Measurements from ENCODE around the gene CALHM1.
A peak's percentile ranks its signal among the peaks of the same experiment; 100 is the strongest.

Gene CALHM1

GRCh38 chr10:103480521-103480920 is 21.8 kb upstream of the CALHM1 start:
- no peak for TF ChIP-seq CTCF (conservative IDR thresholded peaks at IDR 0.05; ENCODE audit: low read depth, low read length)
- no peak for DNase-seq (ENCODE audit: low read depth)
- H3K4me3 ChIP-seq (ENCODE audit: low read depth, low read length), result no peak overlapping the region

GRCh38 chr10:103479135-103479534 is 20.4 kb upstream of the CALHM1 start, which contains the start of gene CALHM3:
Gene CALHM3 (minus strand): TSS chr10:103479240. CDS start chr10:103479032, 208 bp downstream.
- TF ChIP-seq CTCF (conservative IDR thresholded peaks at IDR 0.05; ENCODE audit: low read depth, low read length), result no peak
- no peak for DNase-seq (ENCODE audit: low read depth)

GRCh38 chr10:103478671-103479070 is 20.0 kb upstream of the CALHM1 start:
- no peak overlapping the region for H3K4me3 ChIP-seq (ENCODE audit: low read depth, low read length)
- no peak for DNase-seq (ENCODE audit: low read depth)
- TF ChIP-seq CTCF (conservative IDR thresholded peaks at IDR 0.05; ENCODE audit: low read depth, low read length), result no peak

More at GRCh38 chr10:103479135-103479534, 20.4 kb upstream of the CALHM1 start, which contains the start of gene CALHM3:
- H3K4me3 ChIP-seq (ENCODE audit: low read depth, low read length), result no peak within 1 kb of the TSS

GRCh38 chr10:103476046-103476768 is 17.5 kb upstream of the CALHM1 start:
- H3K4me3 ChIP-seq (ENCODE audit: low read depth, low read length), result no peak overlapping the region
- TF ChIP-seq CTCF (conservative IDR thresholded peaks at IDR 0.05; ENCODE audit: low read depth, low read length), result peak; percentile 44
- peak; percentile 28 for DNase-seq (ENCODE audit: low read depth)

GRCh38 chr10:103475437-103475836 is 16.7 kb upstream of the CALHM1 start:
- H3K4me3 ChIP-seq (ENCODE audit: low read depth, low read length), result no peak overlapping the region
- DNase-seq (ENCODE audit: low read depth), result no peak
- no peak for TF ChIP-seq CTCF (conservative IDR thresholded peaks at IDR 0.05; ENCODE audit: low read depth, low read length)

GRCh38 chr10:103474077-103474476 is 15.4 kb upstream of the CALHM1 start:
- no peak for DNase-seq (ENCODE audit: low read depth)
- no peak for TF ChIP-seq CTCF (conservative IDR thresholded peaks at IDR 0.05; ENCODE audit: low read depth, low read length)
- H3K4me3 ChIP-seq (ENCODE audit: low read depth, low read length), result no peak overlapping the region

- no peak for TF ChIP-seq CTCF (conservative IDR thresholded peaks at IDR 0.05; ENCODE audit: low read depth, low read length)
- peak; percentile 57 for DNase-seq (ENCODE audit: low read depth)
- H3K4me3 ChIP-seq (ENCODE audit: low read depth, low read length), result no peak overlapping the region
Observed at GRCh38 chr10:103473261-103473671, 14.6 kb upstream of the CALHM1 start.

Measured in choroid plexus epithelial cell (primary cell).